Gastrocnemius medialis (tissue), 4 donors: Measurements from ENCODE around the gene HSPB1. TPM values are rescaled to one million over a fixed set of nuclear protein-coding genes. Genes with fewer than 3 reads are reported as not detected.

Experiments
- ATAC-seq, 2 donors: fragments of 150-250 bp; one replicate each; pipeline ENCODE4 v1.9.1; 2016
- DNase-seq, 2 donors: peaks; one replicate each; pipeline ENCODE4 v3.0.0-alpha.2; 2019
- H3K27ac ChIP-seq, 4 donors: fragments of 200-600 bp; sonication (generic); 1 replicate in 1 of 4; 2 replicates in 3 of 4; pipeline ENCODE4 v1.5.1; 2016 to 2018; ENCODE audit warnings: mild to moderate bottlenecking in 2 of 4, moderate library complexity in 1 of 4
- H3K27me3 ChIP-seq, 3 donors: fragments of 200-600 bp; sonication (generic) in 2 of 3; 1 replicate in 1 of 3; 2 replicates in 2 of 3; pipeline versions ENCODE4 v1.5.1 to v1.6.0; 2016 to 2019; ENCODE audit warnings: mild to moderate bottlenecking in 1 of 3, moderate library complexity in 1 of 3
- H3K36me3 ChIP-seq, 2 donors: fragments of 200-600 bp; sonication (generic) in 1 of 2; one replicate each; pipeline ENCODE4 v1.5.1; 2017 to 2018
- H3K4me1 ChIP-seq, 2 donors: fragments of 200-600 bp; sonication (generic) in 1 of 2; one replicate each; pipeline ENCODE4 v1.5.1; 2016 to 2017; ENCODE audit warnings: mild to moderate bottlenecking in 2 of 2
- H3K4me3 ChIP-seq, 4 donors: fragments of 200-600 bp; sonication (generic) in 3 of 4; 1 replicate in 1 of 4; 2 replicates in 3 of 4; pipeline ENCODE4 v1.5.1; 2016 to 2019; ENCODE audit warnings: mild to moderate bottlenecking in 2 of 4
- H3K9me3 ChIP-seq, 3 donors: fragments of 200-600 bp; sonication (generic) in 2 of 3; 1 replicate in 1 of 3; 2 replicates in 2 of 3; pipeline ENCODE4 v1.5.1; 2016 to 2019
- POLR2A ChIP-seq, 2 donors: fragments of 450-650 bp; IDR thresholded peaks; one replicate each; pipeline ENCODE4 v1.6.1; 2017; ENCODE audit warnings: antibody characterized with exemption in 2 of 2, mild to moderate bottlenecking in 2 of 2, moderate library complexity in 2 of 2
- in situ Hi-C, 4 donors: fragments of 200-750 bp; cut with MboI; loops; one replicate each; pipeline versions ENCODE4 v1.15.0 to v1.8.0; 2017; ENCODE audit warnings: low sequenced_read_pairs in 4 of 4
- intact Hi-C: fragments of 100-400 bp; cut with DNase I; formaldehyde crosslinking; loops from one replicate; pipeline ENCODE4 v1.15.1; 2023; ENCODE audit warnings: low total_unique reads
- total RNA-seq, 4 donors: library from RNA; depleted of rRNA; stranded (reverse); fragments of >200 nt; gene quantifications; one replicate each; pipeline versions ENCODE4 v1.1.0 to v1.2.3, GENCODE V29; 2016
- TF ChIP-seq, protein P1 (sequence below), 5 experiments: fragments of 450-650 bp in 3 of 5; fragments of 200-600 bp in 2 of 5; sonication (generic) in 2 of 5; IDR thresholded peaks in 4 of 5; conservative IDR thresholded peaks in 1 of 5; 1 replicate in 4 of 5; 2 replicates in 1 of 5; pipeline ENCODE4 v1.5.1; 2016 to 2019; ENCODE audit warnings: antibody characterized with exemption in 5 of 5, mild to moderate bottlenecking in 3 of 5, moderate library complexity in 3 of 5

HSPB1 gene
- total RNA-seq, 4 donors from 2014 or later: 1,878 to 2,898 (median 2,185) TPM

DNA sequence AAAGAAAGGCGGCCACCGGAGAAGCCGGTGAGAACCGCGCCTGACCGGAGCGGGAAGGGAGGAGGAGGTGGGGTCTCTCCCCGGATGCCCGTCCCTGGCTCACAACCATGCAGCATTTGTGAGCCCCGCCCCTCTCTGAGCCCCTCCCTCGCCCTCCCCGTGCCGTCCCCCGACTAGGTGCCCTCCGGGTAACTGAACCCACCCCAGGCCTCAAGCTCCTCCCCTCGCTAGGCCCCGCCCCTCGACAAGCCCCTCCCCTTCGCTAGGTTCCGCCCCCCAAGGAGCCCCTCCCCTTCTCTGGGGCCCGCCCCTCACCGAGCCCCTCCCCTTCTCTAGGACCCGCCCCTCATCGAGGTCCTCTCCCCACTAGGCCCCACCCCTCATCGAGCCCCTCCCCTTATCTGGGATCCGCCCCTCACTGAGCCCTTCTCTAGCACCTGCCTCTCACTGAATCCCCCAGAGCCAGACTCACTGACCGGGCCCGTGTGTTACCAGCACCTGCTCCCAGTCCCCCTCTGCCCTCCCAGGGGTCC is 42.2 kb upstream of the HSPB1 start:
- no peaks in the 10 kb centered on the region for H3K4me1 ChIP-seq
- no peak for TF ChIP-seq POLR2A (IDR thresholded peaks at IDR 0.05)
- TF ChIP-seq, protein P1, sequence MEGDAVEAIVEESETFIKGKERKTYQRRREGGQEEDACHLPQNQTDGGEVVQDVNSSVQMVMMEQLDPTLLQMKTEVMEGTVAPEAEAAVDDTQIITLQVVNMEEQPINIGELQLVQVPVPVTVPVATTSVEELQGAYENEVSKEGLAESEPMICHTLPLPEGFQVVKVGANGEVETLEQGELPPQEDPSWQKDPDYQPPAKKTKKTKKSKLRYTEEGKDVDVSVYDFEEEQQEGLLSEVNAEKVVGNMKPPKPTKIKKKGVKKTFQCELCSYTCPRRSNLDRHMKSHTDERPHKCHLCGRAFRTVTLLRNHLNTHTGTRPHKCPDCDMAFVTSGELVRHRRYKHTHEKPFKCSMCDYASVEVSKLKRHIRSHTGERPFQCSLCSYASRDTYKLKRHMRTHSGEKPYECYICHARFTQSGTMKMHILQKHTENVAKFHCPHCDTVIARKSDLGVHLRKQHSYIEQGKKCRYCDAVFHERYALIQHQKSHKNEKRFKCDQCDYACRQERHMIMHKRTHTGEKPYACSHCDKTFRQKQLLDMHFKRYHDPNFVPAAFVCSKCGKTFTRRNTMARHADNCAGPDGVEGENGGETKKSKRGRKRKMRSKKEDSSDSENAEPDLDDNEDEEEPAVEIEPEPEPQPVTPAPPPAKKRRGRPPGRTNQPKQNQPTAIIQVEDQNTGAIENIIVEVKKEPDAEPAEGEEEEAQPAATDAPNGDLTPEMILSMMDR (IDR thresholded peaks at IDR 0.05 in 4 of 5, conservative IDR thresholded peaks at IDR 0.05 in 1 of 5): no peak
- intact Hi-C loops (loop anchor here (5.0 kb wide), 1 partner anchor 83 kb away; no protein-coding TSS in a partner anchor), in situ Hi-C loops (no loop called here)
- H3K4me3 ChIP-seq: peak overlapping the region; percentile 26 to 50 (median 36)
- no peaks in the 10 kb centered on the region for H3K9me3 ChIP-seq
- peaks cover 17 to 36% (median 26%) of the 10 kb centered on the region in 3 donors for H3K27me3 ChIP-seq
- H3K27ac ChIP-seq: no peak overlapping the region
- DNase-seq (no peak), ATAC-seq (peak in 1 of 2 donors; percentile 32)
- H3K36me3 ChIP-seq: no peaks in the 10 kb centered on the region

DNA sequence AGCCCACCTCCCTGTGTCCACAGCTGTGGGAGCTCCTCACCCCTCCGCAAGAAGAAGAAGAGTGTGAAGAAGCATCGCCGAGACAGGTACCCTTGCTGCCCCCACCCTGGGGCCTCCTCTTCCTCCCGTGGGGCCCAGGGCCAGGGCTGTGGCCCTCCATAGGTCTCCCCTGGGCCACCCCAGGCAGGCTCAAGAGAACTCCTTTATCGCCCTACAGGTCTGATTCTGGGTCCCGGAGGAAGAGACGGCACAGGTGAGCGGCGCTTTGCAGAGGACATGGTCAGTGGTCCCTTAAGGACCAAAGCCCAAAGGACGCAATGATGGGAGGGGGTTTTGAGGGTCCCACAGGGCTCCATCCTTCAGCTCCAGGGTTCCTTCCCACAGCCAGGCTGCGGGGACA is 41.1 kb upstream of the HSPB1 start:
- intact Hi-C loops (loop anchor here (5.0 kb wide), 1 partner anchor 84 kb away; no protein-coding TSS in a partner anchor), in situ Hi-C loops (no loop called here)
- Histone ChIP-seq H3K27me3 (peaks cover 17 to 36% (median 26%) of the 10 kb centered on the region in 3 donors), H3K9me3 (no peaks in the 10 kb centered on the region), H3K4me1 (no peaks in the 10 kb centered on the region), H3K27ac (no peak overlapping the region), H3K36me3 (no peaks in the 10 kb centered on the region), H3K4me3 (no peak overlapping the region)
- DNase-seq (no peak), ATAC-seq (no peak)
- no peak for TF ChIP-seq POLR2A (IDR thresholded peaks at IDR 0.05)
- TF ChIP-seq, protein P1 (IDR thresholded peaks at IDR 0.05 in 4 of 5, conservative IDR thresholded peaks at IDR 0.05 in 1 of 5): no peak

DNA sequence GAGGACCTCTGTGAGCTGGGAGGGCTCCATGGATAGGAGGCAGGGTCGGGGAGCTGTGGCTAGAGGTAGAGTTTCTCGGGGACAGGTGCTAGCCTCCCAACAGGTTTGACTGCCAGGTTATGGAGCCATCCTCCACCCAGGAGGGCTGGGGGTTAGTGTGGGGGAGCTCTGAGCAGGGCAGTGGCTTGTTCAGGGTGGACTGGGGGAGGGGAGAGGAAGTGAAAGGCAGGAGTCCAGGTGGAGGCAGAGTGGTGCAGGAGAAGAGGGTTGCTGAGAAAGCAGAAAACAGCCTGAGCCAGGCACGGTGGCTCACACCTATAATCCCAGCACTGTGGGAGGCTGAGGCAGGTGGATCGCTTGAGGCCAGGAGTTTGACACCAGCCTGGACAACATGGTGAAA is 40.5 kb upstream of the HSPB1 start:
- H3K27me3 ChIP-seq: peaks cover 22 to 41% (median 30%) of the 10 kb centered on the region in 3 donors
- H3K36me3 ChIP-seq: no peaks in the 10 kb centered on the region
- no peaks in the 10 kb centered on the region for H3K9me3 ChIP-seq
- intact Hi-C loops: loop anchor here (5.0 kb wide), 1 partner anchor 85 kb away; no protein-coding TSS in a partner anchor
- in situ Hi-C loops: no loop called here
- peaks cover 0 to 4% of the 10 kb centered on the region in 2 donors for H3K4me1 ChIP-seq
- no peak overlapping the region for H3K27ac ChIP-seq
- DNase-seq (no peak), ATAC-seq (no peak)
- H3K4me3 ChIP-seq: no peak overlapping the region
- TF ChIP-seq POLR2A (IDR thresholded peaks at IDR 0.05): no peak
- TF ChIP-seq, protein P1 (IDR thresholded peaks at IDR 0.05 in 4 of 5, conservative IDR thresholded peaks at IDR 0.05 in 1 of 5): no peak

DNA sequence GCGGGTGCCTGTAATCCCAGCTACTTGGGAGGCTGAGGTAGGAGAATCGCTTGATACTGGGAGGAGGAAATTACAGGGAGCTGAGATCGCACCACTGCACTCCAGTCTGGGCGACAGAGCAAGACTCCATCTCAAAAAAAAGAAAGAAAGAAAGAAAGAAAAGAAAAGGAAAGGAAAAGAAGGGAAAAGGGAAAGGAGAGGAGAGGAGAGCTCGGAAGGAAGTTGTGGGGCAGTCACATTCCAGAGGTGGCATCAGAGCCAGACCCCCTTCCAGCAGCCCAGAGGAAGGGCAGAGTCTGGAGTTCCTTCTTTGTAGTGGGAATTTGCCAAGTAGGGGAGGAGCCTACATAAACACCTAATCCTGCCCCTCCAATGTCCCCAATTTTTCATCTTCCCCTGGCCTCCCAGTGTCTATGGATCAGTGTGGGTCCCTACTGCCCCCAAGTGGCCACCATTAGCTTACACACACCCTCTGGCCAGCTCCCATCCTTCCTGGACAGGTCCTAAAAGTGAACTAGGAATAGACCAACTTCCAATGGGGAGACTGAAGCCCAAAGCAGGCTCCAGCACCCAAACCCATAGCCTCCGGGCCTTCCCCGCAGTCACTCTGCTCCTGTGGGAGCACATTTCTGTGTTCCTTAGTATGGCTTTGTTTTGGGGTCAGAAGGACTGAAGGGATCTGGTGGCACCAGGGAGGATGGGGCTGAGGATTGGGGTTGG is 39.6 kb upstream of the HSPB1 start:
- peak in 1 of 2 donors; percentile 24 for DNase-seq
- ATAC-seq: peak in 1 of 2 donors; percentile 68
- Histone ChIP-seq H3K9me3 (no peaks in the 10 kb centered on the region), H3K4me1 (peaks cover 0 to 5% of the 10 kb centered on the region in 2 donors), H3K27me3 (peaks cover 28 to 48% (median 38%) of the 10 kb centered on the region in 3 donors), H3K36me3 (no peaks in the 10 kb centered on the region), H3K4me3 (no peak overlapping the region), H3K27ac (no peak overlapping the region)
- intact Hi-C loops (loop anchor here (5.0 kb wide), 1 partner anchor 86 kb away; no protein-coding TSS in a partner anchor), in situ Hi-C loops (no loop called here)
- TF ChIP-seq POLR2A (IDR thresholded peaks at IDR 0.05): no peak
- TF ChIP-seq, protein P1 (IDR thresholded peaks at IDR 0.05 in 4 of 5, conservative IDR thresholded peaks at IDR 0.05 in 1 of 5): peak; percentile 33 to 56 (median 45)
